T follicular helper cell (primary cell): ENCODE results near the gene VCY1B.
"Not testable (repeated sequence)": the region's sequence is repeated elsewhere in the genome, so short reads cannot be mapped to it uniquely, and the experiment has no call there.

Experiments
- DNase-seq: peaks from one replicate; pipeline ENCODE4 v3.0.0-alpha.2; 2020; ENCODE audit warnings: low read depth
- total RNA-seq, 2 experiments: gene quantifications; one replicate each; lab custom pipeline; 2026; lab: John Stamatoyannopoulos, UW

The VCY1B gene
- total RNA-seq: 0 reads per million in 2 experiments

DNA sequence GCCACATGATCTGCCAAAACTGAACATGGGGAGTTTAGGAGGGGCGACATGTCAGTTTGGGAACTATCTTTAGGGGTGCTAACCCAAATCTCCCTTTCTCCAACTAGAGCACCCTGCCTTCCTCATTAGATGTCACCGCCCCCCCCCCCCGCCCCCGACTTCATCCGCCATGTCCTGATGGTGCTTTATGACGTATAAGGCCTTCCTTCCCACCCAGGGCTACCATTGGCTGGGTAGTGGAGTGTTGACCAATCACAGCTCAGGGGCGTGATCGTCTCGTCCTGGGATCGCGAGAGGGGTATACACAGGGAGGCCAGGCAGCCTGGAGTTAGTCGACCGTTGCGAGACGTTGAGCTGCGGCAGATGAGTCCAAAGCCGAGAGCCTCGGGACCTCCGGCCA is at the start of gene VCY1B:
Gene VCY1B, plus strand, starts transcription at position 301 of the 400 bp plus-strand sequence. Its CDS starts 63 bp downstream, at position 364.
- not testable (repeated sequence) for DNase-seq

DNA sequence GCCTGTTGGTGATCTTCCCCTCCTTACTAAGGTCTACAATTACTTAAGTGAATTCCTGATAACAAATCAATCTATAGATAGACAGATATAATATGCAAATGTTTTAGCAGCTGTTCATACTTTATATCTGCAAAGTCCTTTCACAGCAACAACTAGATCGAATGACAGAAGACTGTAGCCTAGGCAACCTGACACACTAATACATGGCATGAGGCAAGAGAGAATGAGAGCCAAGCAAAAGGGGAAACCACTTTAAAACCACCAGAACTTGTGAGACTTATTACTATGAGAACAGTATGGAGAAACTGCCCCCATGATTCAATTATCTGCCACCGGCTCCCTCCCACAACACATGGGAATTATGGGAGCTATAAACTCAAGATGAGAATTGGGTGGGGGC is 44.1 kb upstream of the VCY1B start:
- not testable (repeated sequence) for DNase-seq

DNA sequence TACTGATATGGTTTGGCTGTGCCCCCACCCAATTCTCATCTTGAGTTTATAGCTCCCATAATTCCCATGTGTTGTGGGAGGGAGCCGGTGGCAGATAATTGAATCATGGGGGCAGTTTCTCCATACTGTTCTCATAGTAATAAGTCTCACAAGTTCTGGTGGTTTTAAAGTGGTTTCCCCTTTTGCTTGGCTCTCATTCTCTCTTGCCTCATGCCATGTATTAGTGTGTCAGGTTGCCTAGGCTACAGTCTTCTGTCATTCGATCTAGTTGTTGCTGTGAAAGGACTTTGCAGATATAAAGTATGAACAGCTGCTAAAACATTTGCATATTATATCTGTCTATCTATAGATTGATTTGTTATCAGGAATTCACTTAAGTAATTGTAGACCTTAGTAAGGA is 25.6 kb upstream of the VCY1B start:
- DNase-seq: not testable (repeated sequence)

DNA sequence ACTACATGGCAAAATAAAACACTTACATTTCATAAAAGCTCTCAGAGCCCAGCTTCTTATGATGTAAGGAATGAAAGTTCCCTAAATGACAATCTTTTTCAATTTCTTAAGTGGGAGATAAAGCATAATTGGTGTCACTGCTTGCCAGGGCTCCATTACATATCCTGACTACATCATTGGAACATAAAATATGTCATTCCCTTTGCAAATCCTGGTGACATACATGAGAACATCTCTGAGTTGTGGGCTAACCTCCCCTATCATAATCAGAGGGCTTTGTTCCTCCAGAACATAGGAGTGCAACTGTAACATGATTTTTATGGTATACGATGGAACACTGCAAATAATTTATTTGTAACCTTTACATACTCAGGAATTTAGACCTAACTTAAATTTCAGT is 29.9 kb downstream of the VCY1B start:
- no peak for DNase-seq
